Neural crest cell (in vitro differentiated cells): Measurements from ENCODE around the gene TNFAIP8. TPM values are rescaled to one million over a fixed set of nuclear protein-coding genes. Genes with fewer than 3 reads are reported as not detected.

Source experiments
- DNase-seq: peaks from one replicate; pipeline ENCODE4 v3.0.0; 2021; ENCODE audit warnings: low read depth, mixed read lengths, low spot score
- H3K27ac Mint-ChIP-seq: one replicate; pipeline ENCODE4 v1.8.0; 2021; ENCODE audit warnings: mild to moderate bottlenecking, mixed read lengths; ENCODE audit not compliant: unreplicated experiment
- H3K27me3 Mint-ChIP-seq: 2 replicates; pipeline ENCODE4 v1.8.0; 2021; ENCODE audit warnings: low read depth, mild to moderate bottlenecking, mixed read lengths
- H3K36me3 Mint-ChIP-seq: 2 replicates; pipeline ENCODE4 v1.8.0; 2021; ENCODE audit warnings: low read depth, mild to moderate bottlenecking, mixed read lengths
- H3K4me1 Mint-ChIP-seq: 2 replicates; pipeline ENCODE4 v1.8.0; 2021; ENCODE audit warnings: mixed read lengths
- H3K4me3 Mint-ChIP-seq: one replicate; pipeline ENCODE4 v1.8.0; 2021; ENCODE audit warnings: mild to moderate bottlenecking, mixed read lengths
- H3K9me3 Mint-ChIP-seq: 2 replicates; pipeline ENCODE4 v1.8.0; 2021; ENCODE audit warnings: mixed read lengths
- total RNA-seq: library from RNA; stranded (reverse); gene quantifications from 2 replicates; pipeline ENCODE4 v1.2.1, GENCODE V29; 2021
- TF ChIP-seq, protein P1 (sequence below): fragments of 200-600 bp; sonication (generic); conservative IDR thresholded peaks from 2 replicates; pipeline ENCODE4 v1.5.0; 2021; ENCODE audit warnings: antibody characterized with exemption, mild to moderate bottlenecking

The TNFAIP8 gene
- total RNA-seq, 1 donor from 2014 or later = 8.6 TPM

DNA sequence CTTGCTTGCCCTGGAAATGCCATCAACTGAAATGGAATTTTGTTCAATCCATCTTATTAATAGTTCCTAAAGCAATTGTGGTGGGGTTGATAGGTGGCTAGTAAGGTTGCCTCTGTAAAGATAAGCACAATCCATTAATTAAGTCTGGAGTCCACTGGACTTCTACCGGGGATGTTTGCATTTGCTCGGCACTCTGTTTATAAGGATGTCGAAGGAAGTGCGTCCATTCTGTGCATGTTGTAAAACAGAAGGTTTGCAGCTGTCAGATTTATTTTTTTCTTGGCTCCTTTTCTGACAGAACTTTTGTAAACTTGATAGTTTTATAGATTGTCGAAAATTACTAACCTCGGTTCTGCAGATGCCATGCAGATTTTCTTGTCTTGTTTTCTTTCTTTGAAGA is 12.8 kb upstream of the TNFAIP8 start:
- TF ChIP-seq, protein P1, sequence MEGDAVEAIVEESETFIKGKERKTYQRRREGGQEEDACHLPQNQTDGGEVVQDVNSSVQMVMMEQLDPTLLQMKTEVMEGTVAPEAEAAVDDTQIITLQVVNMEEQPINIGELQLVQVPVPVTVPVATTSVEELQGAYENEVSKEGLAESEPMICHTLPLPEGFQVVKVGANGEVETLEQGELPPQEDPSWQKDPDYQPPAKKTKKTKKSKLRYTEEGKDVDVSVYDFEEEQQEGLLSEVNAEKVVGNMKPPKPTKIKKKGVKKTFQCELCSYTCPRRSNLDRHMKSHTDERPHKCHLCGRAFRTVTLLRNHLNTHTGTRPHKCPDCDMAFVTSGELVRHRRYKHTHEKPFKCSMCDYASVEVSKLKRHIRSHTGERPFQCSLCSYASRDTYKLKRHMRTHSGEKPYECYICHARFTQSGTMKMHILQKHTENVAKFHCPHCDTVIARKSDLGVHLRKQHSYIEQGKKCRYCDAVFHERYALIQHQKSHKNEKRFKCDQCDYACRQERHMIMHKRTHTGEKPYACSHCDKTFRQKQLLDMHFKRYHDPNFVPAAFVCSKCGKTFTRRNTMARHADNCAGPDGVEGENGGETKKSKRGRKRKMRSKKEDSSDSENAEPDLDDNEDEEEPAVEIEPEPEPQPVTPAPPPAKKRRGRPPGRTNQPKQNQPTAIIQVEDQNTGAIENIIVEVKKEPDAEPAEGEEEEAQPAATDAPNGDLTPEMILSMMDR = no peak
- Mint-ChIP-seq H3K36me3 (no peaks in the 10 kb centered on the region), H3K27me3 (no peaks in the 10 kb centered on the region)

DNA sequence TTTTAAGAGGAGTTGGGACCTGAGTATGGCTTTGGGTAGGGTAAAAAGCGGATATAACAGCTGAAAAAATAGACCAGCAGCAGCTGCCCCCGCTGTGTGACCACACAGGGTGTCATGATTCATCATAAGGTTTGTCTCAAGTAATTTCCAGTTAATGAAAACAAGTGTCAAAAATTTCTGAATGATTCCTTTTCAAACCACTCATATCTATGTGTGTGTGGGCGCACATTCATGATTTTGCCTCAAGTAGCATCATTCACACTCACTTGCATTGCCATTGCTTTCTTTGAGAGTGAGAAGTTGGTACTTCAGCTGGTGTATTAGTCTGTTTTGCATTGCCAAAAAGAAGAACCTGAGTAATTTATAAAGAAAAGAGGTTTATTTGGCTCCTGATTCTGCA is 12.1 kb upstream of the TNFAIP8 start:
- DNase-seq = no peak
- no peak overlapping the region for H3K27ac Mint-ChIP-seq
- peaks cover 12% of the 10 kb centered on the region for H3K4me1 Mint-ChIP-seq
- no peaks in the 10 kb centered on the region for H3K27me3 Mint-ChIP-seq
- no peaks in the 10 kb centered on the region for H3K36me3 Mint-ChIP-seq
- H3K4me3 Mint-ChIP-seq = no peak overlapping the region
- TF ChIP-seq, protein P1 = no peak
- no peaks in the 10 kb centered on the region for H3K9me3 Mint-ChIP-seq

More for the DNA sequence above, 12.8 kb upstream of the TNFAIP8 start:
- Mint-ChIP-seq H3K4me3 (no peak overlapping the region), H3K27ac (no peak overlapping the region), H3K4me1 (peaks cover 8% of the 10 kb centered on the region), H3K9me3 (no peaks in the 10 kb centered on the region)
- DNase-seq = no peak

DNA sequence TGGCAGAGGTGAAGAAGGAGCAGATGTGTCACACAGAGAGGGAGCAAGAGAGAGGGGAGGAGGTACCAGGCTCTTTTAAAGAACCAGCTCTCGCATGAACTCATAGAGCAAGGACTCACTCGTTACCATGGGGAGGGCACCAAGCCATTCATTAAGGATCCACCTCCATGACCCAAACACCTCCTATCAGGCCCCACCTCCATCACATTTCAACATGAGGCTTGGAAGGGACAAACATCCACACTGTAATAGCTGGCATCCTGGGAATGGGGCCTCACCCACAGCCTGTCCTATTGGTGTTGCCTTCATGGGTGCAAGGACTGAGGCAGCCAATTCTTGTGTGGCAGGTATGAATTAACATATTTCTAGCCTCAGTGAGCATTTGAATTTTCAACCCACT is 11.6 kb upstream of the TNFAIP8 start:
- no peak for DNase-seq
- no peak overlapping the region for H3K4me3 Mint-ChIP-seq
- no peaks in the 10 kb centered on the region for H3K27me3 Mint-ChIP-seq
- no peaks in the 10 kb centered on the region for H3K9me3 Mint-ChIP-seq
- peaks cover 12% of the 10 kb centered on the region for H3K4me1 Mint-ChIP-seq
- no peaks in the 10 kb centered on the region for H3K36me3 Mint-ChIP-seq
- no peak overlapping the region for H3K27ac Mint-ChIP-seq
- TF ChIP-seq, protein P1 = no peak

DNA sequence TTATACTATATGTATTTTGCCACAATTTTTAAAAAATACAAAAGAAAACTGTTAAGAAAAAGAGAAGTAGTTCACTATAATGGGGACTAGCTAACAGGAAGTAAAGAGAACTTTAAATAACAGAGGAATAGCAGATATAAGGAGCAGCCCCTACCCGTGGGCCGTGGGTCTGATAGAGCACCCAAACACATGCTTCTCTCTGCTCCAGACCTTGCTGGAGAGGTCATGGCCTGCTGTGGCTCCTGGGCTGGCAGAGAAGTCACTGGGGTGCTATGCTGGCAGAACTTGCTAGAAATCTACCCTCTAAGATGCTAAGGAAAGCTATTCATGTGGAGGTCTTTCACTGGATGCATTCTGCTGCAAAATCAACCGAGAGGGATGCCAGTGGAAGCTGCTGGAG is 10.0 kb upstream of the TNFAIP8 start:
- H3K27ac Mint-ChIP-seq = no peak overlapping the region

DNA sequence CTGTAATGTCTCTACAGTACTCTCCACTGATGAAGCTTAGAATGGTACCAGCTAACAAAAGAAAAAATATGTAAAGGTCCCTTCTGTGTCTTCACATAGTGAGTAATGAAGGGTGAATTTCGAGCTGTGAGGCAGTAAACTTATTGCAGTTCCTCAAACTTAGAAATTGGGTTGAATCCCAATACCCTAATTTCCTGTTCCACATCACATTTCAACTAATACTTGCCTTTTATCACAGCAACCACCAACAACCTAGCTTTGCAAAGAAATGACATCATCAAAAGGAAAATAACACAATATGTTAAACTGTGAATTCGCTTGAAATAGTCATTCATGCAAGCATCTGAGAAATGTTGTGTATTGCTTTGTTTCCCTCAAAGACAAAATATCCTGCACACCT is 9.4 kb upstream of the TNFAIP8 start:
- H3K27me3 Mint-ChIP-seq = no peaks in the 10 kb centered on the region
- no peaks in the 10 kb centered on the region for H3K9me3 Mint-ChIP-seq
- H3K4me1 Mint-ChIP-seq = peaks cover 12% of the 10 kb centered on the region
- no peak overlapping the region for H3K27ac Mint-ChIP-seq
- TF ChIP-seq, protein P1 = no peak
- no peak overlapping the region for H3K4me3 Mint-ChIP-seq
- no peak for DNase-seq
- no peaks in the 10 kb centered on the region for H3K36me3 Mint-ChIP-seq

More for the DNA sequence above, 10.0 kb upstream of the TNFAIP8 start:
- Mint-ChIP-seq H3K4me3 (no peak overlapping the region), H3K9me3 (no peaks in the 10 kb centered on the region), H3K4me1 (peaks cover 12% of the 10 kb centered on the region), H3K27me3 (no peaks in the 10 kb centered on the region), H3K36me3 (no peaks in the 10 kb centered on the region)
- TF ChIP-seq, protein P1 = no peak
- no peak for DNase-seq

DNA sequence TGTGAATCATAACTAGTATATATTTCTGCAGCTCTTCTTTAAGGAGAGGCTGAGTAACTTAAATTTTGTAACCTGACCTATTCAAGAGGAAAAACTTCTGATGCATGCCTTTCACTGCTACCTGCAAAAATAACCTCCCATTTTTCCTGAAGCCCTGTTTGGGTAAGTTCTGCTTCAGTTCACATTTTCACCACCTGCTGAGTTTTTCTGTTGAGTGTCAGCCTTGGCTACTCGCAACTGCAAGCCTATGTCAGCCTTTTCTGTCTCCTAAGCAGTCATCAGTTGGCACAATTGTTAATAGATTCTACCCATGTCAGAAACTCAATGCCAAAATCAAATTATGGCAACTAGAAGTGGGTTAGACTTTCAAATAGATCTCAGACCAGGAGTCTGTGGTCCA is 8.2 kb upstream of the TNFAIP8 start:
- Mint-ChIP-seq H3K27ac (no peak overlapping the region), H3K27me3 (peaks cover under 1% of the 10 kb centered on the region), H3K4me3 (no peak overlapping the region), H3K36me3 (no peaks in the 10 kb centered on the region), H3K9me3 (no peaks in the 10 kb centered on the region), H3K4me1 (peaks cover 12% of the 10 kb centered on the region)
- DNase-seq = no peak
- TF ChIP-seq, protein P1 = no peak
